HepG2 (cell line): ENCODE results near the gene ZMYM3. TPM values are rescaled to one million over a fixed set of nuclear protein-coding genes. Genes with fewer than 3 reads are reported as not detected.

Experiments used
- ATAC-seq: fragments of 200-7000 bp; cut with Tn5 transposase; 3 replicates; pipeline ENCODE4 v1.9.1; 2020; ENCODE audit warnings: mild to moderate bottlenecking, moderate library complexity
- BruUV-seq: library from RNA; stranded (reverse); fragments of 400-500 nt; replicated peaks from 2 replicates; lab custom pipeline; 2021; lab: Mats Ljungman, UMichigan
- CTCF ChIA-PET: fragments of 300-600 bp; formaldehyde crosslinking; extraction: SDS; loops from one replicate; lab custom pipeline; 2021; ENCODE audit warnings: low total read pairs, inconsistent platforms, low intra/inter-chr PET ratio; lab: Yijun Ruan, JAX
- POLR2A ChIA-PET: fragments of 350-600 bp; sonication (Branson Sonifier 250); formaldehyde crosslinking; loops from one replicate; lab custom pipeline; 2020; ENCODE audit warnings: antibody characterized with exemption, inconsistent platforms; lab: Yijun Ruan, JAX
- DNase-seq: peaks from one replicate; pipeline ENCODE4 v3.0.0-alpha.2; 2015; ENCODE audit warnings: low spot score
- FAIRE-seq: peaks from 3 replicates; lab custom pipeline; 2011; peaks lifted over from hg19 to GRCh38; lab: Jason Lieb, UNC
- H2AFZ ChIP-seq: one replicate; pipeline ENCODE4 v1.6.1; 2011; ENCODE audit warnings: low read length, inconsistent platforms
- H3K27ac ChIP-seq: fragments of 300-600 bp; 3 replicates; pipeline ENCODE4 v1.8.0; 2011; ENCODE audit warnings: mixed run types, mild to moderate bottlenecking, mixed read lengths, low read length, inconsistent platforms; ENCODE audit not compliant: insufficient read depth; ENCODE audit errors: extremely low read length
- H3K27me3 ChIP-seq, 2 experiments: fragments of 200-600 bp in 1 of 2; 2 replicates in 1 of 2; 3 replicates in 1 of 2; pipeline versions ENCODE4 v1.6.0 to v1.8.0; 2011; ENCODE audit warnings: low read length in 2 of 2, mild to moderate bottlenecking in 2 of 2, moderate library complexity in 2 of 2, inconsistent platforms in 1 of 2; ENCODE audit not compliant: insufficient read depth in 2 of 2, control insufficient read depth in 1 of 2
- H3K36me3 ChIP-seq, 2 experiments: fragments of 200-600 bp in 1 of 2; replicated peaks in 1 of 2; 2 replicates in 1 of 2; 3 replicates in 1 of 2; pipeline versions ENCODE4 v1.5.1 to v1.8.0; 2011; ENCODE audit warnings: low read length in 2 of 2, inconsistent platforms in 1 of 2; ENCODE audit not compliant: insufficient read depth in 2 of 2, control insufficient read depth in 1 of 2
- H3K4me1 ChIP-seq: 2 replicates; pipeline ENCODE4 v1.5.1; 2012; ENCODE audit warnings: low read length, inconsistent platforms; ENCODE audit not compliant: insufficient read depth
- H3K4me2 ChIP-seq: 2 replicates; pipeline ENCODE4 v1.6.0; 2011; ENCODE audit warnings: low read depth, low read length, inconsistent platforms
- H3K4me3 ChIP-seq, 3 experiments: fragments of 200-600 bp in 1 of 3; sonication (generic), shearing (Covaris generic) in 1 of 3; replicated peaks in 1 of 3; 2 replicates each; pipeline ENCODE4 v1.5.1; 2011 to 2016; ENCODE audit warnings: low read length in 3 of 3, inconsistent platforms in 2 of 3, low read depth in 2 of 3, mild to moderate bottlenecking in 2 of 3, control low read depth in 1 of 3, mixed read lengths in 1 of 3; ENCODE audit not compliant: insufficient read depth in 1 of 3
- H3K79me2 ChIP-seq: one replicate; pipeline ENCODE4 v1.6.1; 2011; ENCODE audit warnings: low read length, inconsistent platforms; ENCODE audit not compliant: insufficient read depth
- H3K9ac ChIP-seq: 2 replicates; pipeline ENCODE4 v1.6.0; 2011; ENCODE audit warnings: mild to moderate bottlenecking, low read depth, low read length, inconsistent platforms; ENCODE audit not compliant: insufficient read depth
- H3K9me3 ChIP-seq: 2 replicates; pipeline ENCODE4 v1.5.1; 2012; ENCODE audit warnings: mild to moderate bottlenecking, low read length
- H4K20me1 ChIP-seq: 2 replicates; pipeline ENCODE4 v1.6.0; 2011; ENCODE audit warnings: inconsistent platforms, mild to moderate bottlenecking, low read length, moderate library complexity; ENCODE audit not compliant: insufficient read depth
- CHD4 ChIP-seq: fragments of 200-600 bp; sonication (generic); IDR thresholded peaks from 2 replicates; pipeline ENCODE4 v1.7.0; 2017; ENCODE audit warnings: mild to moderate bottlenecking, low read length, borderline replicate concordance
- ELF4 ChIP-seq: sonication (generic); formaldehyde crosslinking; IDR thresholded peaks from 2 replicates; pipeline ENCODE4 v1.5.0; 2020; ENCODE audit warnings: missing genetic modification reagents, mild to moderate bottlenecking, moderate library complexity, borderline replicate concordance
- JUND ChIP-seq: sonication (generic); formaldehyde crosslinking; IDR thresholded peaks from 2 replicates; pipeline ENCODE4 v1.8.0; 2022; ENCODE audit warnings: mild to moderate bottlenecking, missing genetic modification reagents
- PHF20 ChIP-seq: sonication (generic); formaldehyde crosslinking; IDR thresholded peaks from 2 replicates; pipeline ENCODE4 v1.5.0; 2020; ENCODE audit warnings: mild to moderate bottlenecking, missing genetic modification reagents
- PLRG1 ChIP-seq: fragments of 450-650 bp; conservative IDR thresholded peaks from 2 replicates; pipeline ENCODE4 v1.6.1; 2016
- SSRP1 ChIP-seq: IDR thresholded peaks from 2 replicates; pipeline ENCODE4 v1.6.1; 2016; ENCODE audit warnings: control low read depth
- THAP8 ChIP-seq: sonication (generic); formaldehyde crosslinking; IDR thresholded peaks from 2 replicates; pipeline ENCODE4 v1.5.1; 2020; ENCODE audit warnings: missing genetic modification reagents, mild to moderate bottlenecking, borderline replicate concordance
- ZKSCAN5 ChIP-seq: sonication (generic); formaldehyde crosslinking; IDR thresholded peaks from 2 replicates; pipeline ENCODE4 v1.5.1; 2020; ENCODE audit warnings: mild to moderate bottlenecking, missing genetic modification reagents
- ZMAT5 ChIP-seq: sonication (generic); formaldehyde crosslinking; IDR thresholded peaks from 2 replicates; pipeline ENCODE4 v1.5.0; 2020; ENCODE audit warnings: mild to moderate bottlenecking, low read depth, missing genetic modification reagents, borderline replicate concordance
- ZNF331 ChIP-seq: sonication (generic); formaldehyde crosslinking; IDR thresholded peaks from 2 replicates; pipeline ENCODE4 v1.4.0; 2020; ENCODE audit warnings: missing genetic modification reagents
- ZNF644 ChIP-seq: IDR thresholded peaks from 2 replicates; pipeline ENCODE4 v1.6.1; 2016; ENCODE audit warnings: low read depth
- ZNF670 ChIP-seq: sonication (generic); formaldehyde crosslinking; IDR thresholded peaks from 2 replicates; pipeline ENCODE4 v1.8.0; 2022; ENCODE audit warnings: mild to moderate bottlenecking, missing genetic modification reagents, borderline replicate concordance
- ZNF672 ChIP-seq: sonication (generic); formaldehyde crosslinking; IDR thresholded peaks from 2 replicates; pipeline ENCODE4 v1.8.1; 2022; ENCODE audit warnings: missing genetic modification reagents
- WGBS: methylation state at CpG from one replicate; pipeline ENCODE4 v1.1.6; 2017; ENCODE audit warnings: low lambda C conversion rate; 5-methylcytosine and 5-hydroxymethylcytosine counted together
- in situ Hi-C: cut with HindIII; loops from 2 replicates; pipeline ENCODE4 v1.10.0; 2017; ENCODE audit warnings: low pct_unique_long_range_greater_than_20kb; ENCODE audit not compliant: extremely low pct_ligation_motif_present
- intact Hi-C: fragments of 100-400 bp; cut with micrococcal nuclease; formaldehyde crosslinking; loops from one replicate; pipeline ENCODE4 v1.10.0; 2022; ENCODE audit not compliant: unreplicated experiment
- polyA plus RNA-seq, 8 experiments: library from polyadenylated mRNA; depleted of rRNA in 3 of 8; stranded (reverse) in 7 of 8; unstranded in 1 of 8; fragments of >200 nt; fragmentation: Illumina TruSeq in 4 of 8; extraction: Trizol in 4 of 8; gene quantifications; 2 replicates each; pipeline versions ENCODE4 v1.2.1 to v1.2.3, GENCODE V29; 2011 to 2016; ENCODE audit warnings: low read depth in 4 of 8, missing spikeins in 1 of 8, mixed read lengths in 1 of 8; ENCODE audit not compliant: insufficient read depth in 1 of 8
- total RNA-seq, 5 experiments: library from RNA; depleted of rRNA; stranded (reverse); fragments of >200 nt; fragmentation: Illumina TruSeq; extraction: Trizol; gene quantifications; 2 replicates each; pipeline ENCODE4 v1.2.3, GENCODE V29; 2016; ENCODE audit warnings: low read depth in 1 of 5
- TF ChIP-seq, protein P1 (sequence below): sonication (generic); formaldehyde crosslinking; IDR thresholded peaks from 2 replicates; pipeline ENCODE4 v1.5.0; 2020; ENCODE audit warnings: mild to moderate bottlenecking, missing genetic modification reagents, moderate library complexity
- TF ChIP-seq, protein P2 (sequence below): sonication (generic); formaldehyde crosslinking; IDR thresholded peaks from 2 replicates; pipeline ENCODE4 v1.8.0; 2022; ENCODE audit warnings: low read depth, missing genetic modification reagents
- TF ChIP-seq, protein P3 (sequence below): sonication (generic); formaldehyde crosslinking; conservative IDR thresholded peaks from 2 replicates; pipeline ENCODE4 v1.5.0; 2020; ENCODE audit warnings: missing genetic modification reagents
- TF ChIP-seq, protein P4 (sequence below): fragments of 450-650 bp; IDR thresholded peaks from 2 replicates; pipeline ENCODE4 v1.6.1; 2017; ENCODE audit warnings: mild to moderate bottlenecking

Gene ZMYM3
- total and polyA plus RNA-seq, 2 of the 13 experiments (the other 11 are each of a cell fraction or from before 2014, with no cell fraction given), result 26.4 to 35.4 TPM

- WGBS, result 89% methylated on average over 2 of the region's 2 CpGs
- Histone ChIP-seq H4K20me1 (no peaks in the 10 kb centered on the region), H3K4me2 (peak overlapping the region; percentile 75), H3K9ac (peak overlapping the region; percentile 56; the same call in 1 of the 2 replicates), H3K27me3 (no peaks in the 10 kb centered on the region; a peak in 1 of 5 replicates), H3K79me2 (peaks cover 18% of the 10 kb centered on the region), H3K9me3 (no peaks in the 10 kb centered on the region), H3K4me1 (peaks cover 35% of the 10 kb centered on the region), H3K36me3 (peaks cover 8 to 22% of the 10 kb centered on the region in 2 experiments), H2AFZ (no peak overlapping the region), H3K27ac (no peak overlapping the region), H3K4me3 (peak overlapping the region in 2 of 3 experiments; percentile 30 to 76; a peak in 2 of 6 replicates)
- ATAC-seq (no peak), DNase-seq (no peak), FAIRE-seq (no peak)
- intact Hi-C loops (loop anchor here (5.0 kb wide), 1 partner anchor 70 kb away; no protein-coding TSS in a partner anchor), in situ Hi-C loops (no loop called here)
- no TSS peak for BruUV-seq
- ChIA-PET CTCF (no interaction called here), POLR2A (interaction anchor here (0.9 kb wide), 1 partner anchor 114 kb away, joined by 3 read pairs; the partner anchor contains the start of gene TAF1)
- no peak for TF ChIP-seq ZNF672 (CRISPR knock-in tag)
- TF ChIP-seq, protein P1, sequence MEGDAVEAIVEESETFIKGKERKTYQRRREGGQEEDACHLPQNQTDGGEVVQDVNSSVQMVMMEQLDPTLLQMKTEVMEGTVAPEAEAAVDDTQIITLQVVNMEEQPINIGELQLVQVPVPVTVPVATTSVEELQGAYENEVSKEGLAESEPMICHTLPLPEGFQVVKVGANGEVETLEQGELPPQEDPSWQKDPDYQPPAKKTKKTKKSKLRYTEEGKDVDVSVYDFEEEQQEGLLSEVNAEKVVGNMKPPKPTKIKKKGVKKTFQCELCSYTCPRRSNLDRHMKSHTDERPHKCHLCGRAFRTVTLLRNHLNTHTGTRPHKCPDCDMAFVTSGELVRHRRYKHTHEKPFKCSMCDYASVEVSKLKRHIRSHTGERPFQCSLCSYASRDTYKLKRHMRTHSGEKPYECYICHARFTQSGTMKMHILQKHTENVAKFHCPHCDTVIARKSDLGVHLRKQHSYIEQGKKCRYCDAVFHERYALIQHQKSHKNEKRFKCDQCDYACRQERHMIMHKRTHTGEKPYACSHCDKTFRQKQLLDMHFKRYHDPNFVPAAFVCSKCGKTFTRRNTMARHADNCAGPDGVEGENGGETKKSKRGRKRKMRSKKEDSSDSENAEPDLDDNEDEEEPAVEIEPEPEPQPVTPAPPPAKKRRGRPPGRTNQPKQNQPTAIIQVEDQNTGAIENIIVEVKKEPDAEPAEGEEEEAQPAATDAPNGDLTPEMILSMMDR, result no peak
- no peak for TF ChIP-seq CHD4
- TF ChIP-seq, protein P2, sequence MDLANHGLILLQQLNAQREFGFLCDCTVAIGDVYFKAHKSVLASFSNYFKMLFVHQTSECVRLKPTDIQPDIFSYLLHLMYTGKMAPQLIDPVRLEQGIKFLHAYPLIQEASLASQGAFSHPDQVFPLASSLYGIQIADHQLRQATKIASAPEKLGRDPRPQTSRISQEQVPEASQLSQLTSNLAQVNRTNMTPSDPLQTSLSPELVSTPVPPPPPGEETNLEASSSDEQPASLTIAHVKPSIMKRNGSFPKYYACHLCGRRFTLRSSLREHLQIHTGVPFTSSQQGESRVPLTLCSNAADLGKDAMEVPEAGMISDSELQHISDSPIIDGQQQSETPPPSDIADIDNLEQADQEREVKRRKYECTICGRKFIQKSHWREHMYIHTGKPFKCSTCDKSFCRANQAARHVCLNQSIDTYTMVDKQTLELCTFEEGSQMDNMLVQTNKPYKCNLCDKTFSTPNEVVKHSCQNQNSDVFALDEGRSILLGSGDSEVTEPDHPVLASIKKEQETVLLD (CRISPR knock-in tag), result no peak
- TF ChIP-seq PLRG1, result no peak
- no peak for TF ChIP-seq ZNF644 (CRISPR knock-in tag)
- TF ChIP-seq SSRP1, result no peak
- no peak for TF ChIP-seq ZMAT5 (CRISPR knock-in tag)
- no peak for TF ChIP-seq THAP8 (CRISPR knock-in tag)
- no peak for TF ChIP-seq PHF20 (CRISPR knock-in tag)
- TF ChIP-seq ZNF670, result no peak
- no peak for TF ChIP-seq ELF4 (CRISPR knock-in tag)
- TF ChIP-seq, protein P3, sequence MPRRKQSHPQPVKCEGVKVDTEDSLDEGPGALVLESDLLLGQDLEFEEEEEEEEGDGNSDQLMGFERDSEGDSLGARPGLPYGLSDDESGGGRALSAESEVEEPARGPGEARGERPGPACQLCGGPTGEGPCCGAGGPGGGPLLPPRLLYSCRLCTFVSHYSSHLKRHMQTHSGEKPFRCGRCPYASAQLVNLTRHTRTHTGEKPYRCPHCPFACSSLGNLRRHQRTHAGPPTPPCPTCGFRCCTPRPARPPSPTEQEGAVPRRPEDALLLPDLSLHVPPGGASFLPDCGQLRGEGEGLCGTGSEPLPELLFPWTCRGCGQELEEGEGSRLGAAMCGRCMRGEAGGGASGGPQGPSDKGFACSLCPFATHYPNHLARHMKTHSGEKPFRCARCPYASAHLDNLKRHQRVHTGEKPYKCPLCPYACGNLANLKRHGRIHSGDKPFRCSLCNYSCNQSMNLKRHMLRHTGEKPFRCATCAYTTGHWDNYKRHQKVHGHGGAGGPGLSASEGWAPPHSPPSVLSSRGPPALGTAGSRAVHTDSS, result no peak
- TF ChIP-seq JUND (CRISPR knock-in tag), result no peak
- TF ChIP-seq ZNF331 (CRISPR knock-in tag), result no peak
- no peak for TF ChIP-seq ZKSCAN5 (CRISPR knock-in tag)
- TF ChIP-seq, protein P4, sequence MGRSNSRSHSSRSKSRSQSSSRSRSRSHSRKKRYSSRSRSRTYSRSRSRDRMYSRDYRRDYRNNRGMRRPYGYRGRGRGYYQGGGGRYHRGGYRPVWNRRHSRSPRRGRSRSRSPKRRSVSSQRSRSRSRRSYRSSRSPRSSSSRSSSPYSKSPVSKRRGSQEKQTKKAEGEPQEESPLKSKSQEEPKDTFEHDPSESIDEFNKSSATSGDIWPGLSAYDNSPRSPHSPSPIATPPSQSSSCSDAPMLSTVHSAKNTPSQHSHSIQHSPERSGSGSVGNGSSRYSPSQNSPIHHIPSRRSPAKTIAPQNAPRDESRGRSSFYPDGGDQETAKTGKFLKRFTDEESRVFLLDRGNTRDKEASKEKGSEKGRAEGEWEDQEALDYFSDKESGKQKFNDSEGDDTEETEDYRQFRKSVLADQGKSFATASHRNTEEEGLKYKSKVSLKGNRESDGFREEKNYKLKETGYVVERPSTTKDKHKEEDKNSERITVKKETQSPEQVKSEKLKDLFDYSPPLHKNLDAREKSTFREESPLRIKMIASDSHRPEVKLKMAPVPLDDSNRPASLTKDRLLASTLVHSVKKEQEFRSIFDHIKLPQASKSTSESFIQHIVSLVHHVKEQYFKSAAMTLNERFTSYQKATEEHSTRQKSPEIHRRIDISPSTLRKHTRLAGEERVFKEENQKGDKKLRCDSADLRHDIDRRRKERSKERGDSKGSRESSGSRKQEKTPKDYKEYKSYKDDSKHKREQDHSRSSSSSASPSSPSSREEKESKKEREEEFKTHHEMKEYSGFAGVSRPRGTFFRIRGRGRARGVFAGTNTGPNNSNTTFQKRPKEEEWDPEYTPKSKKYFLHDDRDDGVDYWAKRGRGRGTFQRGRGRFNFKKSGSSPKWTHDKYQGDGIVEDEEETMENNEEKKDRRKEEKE, result no peak
Measured at GRCh38 chrX:71252221-71252620, 1.7 kb downstream of the ZMYM3 start.
